HG03175 (cell line): ENCODE data around the gene TECTA.

ENCODE experiments used
- ATAC-seq: cut with Tn5 transposase; IDR thresholded peaks from one replicate; pipeline ENCODE4 v1.9.1; 2021; ENCODE audit warnings: mild to moderate bottlenecking, moderate library complexity; ENCODE audit not compliant: unreplicated experiment

The TECTA gene

GRCh38 chr11:121100943-121101342 lies at the start of gene TECTA:
Gene TECTA, plus strand, starts transcription at chr11:121101243. Its CDS starts 1,423 bp downstream, at chr11:121102666.
- ATAC-seq: no peak

- no peak for ATAC-seq
Measured at GRCh38 chr11:121053244-121053643, 47.8 kb upstream of the TECTA start.

- ATAC-seq: no peak
Measured at GRCh38 chr11:121054266-121054665, 46.8 kb upstream of the TECTA start.

- ATAC-seq: no peak
Measured at GRCh38 chr11:121055076-121055475, 46.0 kb upstream of the TECTA start.

GRCh38 chr11:121057922-121058321 lies 43.1 kb upstream of the TECTA start:
- no peak for ATAC-seq

DNA sequence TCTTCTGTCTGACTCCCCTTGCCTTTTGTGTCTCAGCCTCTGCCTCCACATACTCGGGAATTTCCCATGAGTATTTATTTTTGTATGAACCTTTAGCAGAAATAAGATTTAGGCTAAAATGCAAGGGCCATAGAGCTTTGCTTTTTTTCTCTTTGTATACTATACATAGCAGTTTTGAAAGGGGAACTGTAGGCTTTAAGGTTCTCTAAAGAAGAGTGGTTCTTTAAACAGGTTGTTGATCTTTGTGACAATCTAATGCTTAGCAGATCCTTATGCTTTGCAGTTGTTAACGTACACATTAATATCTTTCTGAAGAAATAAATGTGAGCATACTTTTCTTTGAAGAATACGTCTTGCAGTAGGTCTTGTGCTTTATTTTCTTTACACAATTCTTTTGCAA lies 42.1 kb upstream of the TECTA start:
- no peak for ATAC-seq

DNA sequence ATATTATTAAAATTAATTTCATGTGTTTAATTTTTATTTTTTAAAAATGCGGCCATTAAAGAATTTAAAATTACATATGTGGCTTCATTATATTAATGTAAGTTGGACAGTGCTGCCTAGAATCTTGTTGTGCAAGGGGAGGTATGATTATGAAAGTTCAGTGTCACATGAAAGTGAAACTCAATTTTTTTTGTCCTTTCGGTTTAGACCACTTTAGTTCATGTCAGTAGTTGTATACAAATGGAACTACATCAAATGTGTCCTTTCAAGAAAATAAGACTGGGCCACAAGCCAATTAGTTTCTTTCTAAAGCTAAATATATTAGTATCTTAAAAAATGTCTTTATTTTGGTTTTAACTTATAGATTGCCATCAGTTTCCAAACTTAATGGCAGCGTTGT lies 41.4 kb upstream of the TECTA start:
- peak; percentile 99 for ATAC-seq

DNA sequence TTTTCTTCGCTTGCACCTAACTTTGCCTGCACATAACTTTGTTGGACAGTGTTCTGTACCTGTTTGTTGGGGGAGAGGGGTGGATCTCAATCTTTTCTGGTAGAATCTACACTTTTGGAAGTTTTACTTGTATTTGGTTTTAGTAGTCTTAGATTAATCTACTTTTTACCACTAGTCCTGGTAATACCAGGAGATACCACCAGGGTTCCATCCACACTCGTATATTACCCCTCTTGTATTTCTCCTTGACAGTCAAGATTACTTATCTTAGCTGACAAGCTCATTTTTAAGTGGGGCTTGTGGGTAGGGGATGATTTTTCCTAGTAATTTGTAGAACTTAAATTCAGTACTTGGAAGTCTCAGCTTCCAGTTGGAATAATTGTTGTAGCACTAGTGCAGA lies 37.3 kb upstream of the TECTA start:
- ATAC-seq: no peak

DNA sequence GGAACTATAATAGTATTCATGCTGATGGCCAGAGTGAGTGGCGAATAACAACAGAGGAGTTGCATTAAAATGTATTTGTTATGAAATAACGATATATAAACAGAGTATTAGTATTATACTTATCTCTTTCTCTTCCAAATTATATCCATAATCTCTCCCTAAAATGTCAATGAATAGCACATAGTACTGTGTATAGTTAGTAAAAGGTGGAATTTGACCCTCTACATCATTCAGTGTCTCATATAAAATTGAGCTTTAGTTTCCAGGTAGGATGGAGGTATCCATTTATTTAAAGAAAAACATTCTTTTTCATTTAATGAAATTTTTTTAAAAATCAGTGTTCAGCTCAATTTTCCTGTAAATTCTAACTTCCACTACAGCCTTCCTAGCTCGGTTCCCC lies 34.4 kb upstream of the TECTA start:
- no peak for ATAC-seq

- no peak for ATAC-seq
Measured at GRCh38 chr11:121067026-121067425, 34.0 kb upstream of the TECTA start.

DNA sequence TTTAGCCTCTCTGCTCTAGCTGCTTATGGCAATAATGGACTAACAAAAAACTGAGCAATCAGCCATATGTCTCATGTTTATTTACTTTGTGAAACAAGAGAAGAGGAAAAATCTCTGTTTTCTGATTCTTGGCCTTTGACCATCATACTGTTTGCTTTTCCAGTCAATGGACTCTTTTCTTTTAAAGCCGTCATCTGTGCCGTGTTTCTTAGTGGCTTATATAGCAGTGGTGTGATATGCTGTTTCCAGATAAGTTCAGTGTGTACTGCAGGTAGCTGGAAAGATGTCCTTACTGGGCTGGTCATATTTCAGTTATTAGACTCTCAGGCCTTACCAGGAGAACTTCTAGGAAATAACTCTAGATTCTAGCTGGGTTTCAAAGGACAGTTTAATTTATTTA lies 33.6 kb upstream of the TECTA start:
- ATAC-seq: no peak

DNA sequence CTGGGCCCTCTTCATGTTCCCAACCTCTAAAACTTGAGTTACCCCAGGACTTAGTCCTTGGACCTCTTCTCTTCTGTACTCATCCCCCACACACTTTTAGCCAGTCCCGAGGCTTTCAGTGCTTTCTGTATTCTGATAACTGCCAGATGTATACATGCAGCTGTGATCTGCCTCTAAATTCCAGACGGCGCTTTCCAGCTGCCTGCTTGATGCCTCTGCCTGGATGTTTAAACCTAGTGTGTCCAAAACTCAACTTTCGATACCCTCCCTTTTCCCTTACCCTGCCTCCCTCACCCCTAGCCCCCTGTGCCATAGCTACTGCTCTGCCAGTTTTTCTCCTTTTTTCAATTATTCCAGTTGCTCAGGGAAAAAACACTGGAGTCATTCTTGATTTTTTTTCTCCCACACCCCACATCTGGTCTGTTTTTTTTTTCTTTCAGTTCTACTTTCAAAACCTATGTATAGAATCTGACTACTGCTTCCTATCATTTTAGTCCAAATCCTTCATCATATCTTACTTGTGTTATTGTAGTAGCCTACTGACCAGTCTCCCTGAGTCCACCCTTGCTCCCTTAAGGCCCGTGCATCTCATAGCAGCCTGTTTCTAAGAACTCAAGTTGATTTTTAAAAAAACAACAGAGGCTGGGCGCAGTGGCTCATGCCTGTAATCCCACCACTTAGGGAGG lies 32.9 kb upstream of the TECTA start:
- no peak for ATAC-seq

DNA sequence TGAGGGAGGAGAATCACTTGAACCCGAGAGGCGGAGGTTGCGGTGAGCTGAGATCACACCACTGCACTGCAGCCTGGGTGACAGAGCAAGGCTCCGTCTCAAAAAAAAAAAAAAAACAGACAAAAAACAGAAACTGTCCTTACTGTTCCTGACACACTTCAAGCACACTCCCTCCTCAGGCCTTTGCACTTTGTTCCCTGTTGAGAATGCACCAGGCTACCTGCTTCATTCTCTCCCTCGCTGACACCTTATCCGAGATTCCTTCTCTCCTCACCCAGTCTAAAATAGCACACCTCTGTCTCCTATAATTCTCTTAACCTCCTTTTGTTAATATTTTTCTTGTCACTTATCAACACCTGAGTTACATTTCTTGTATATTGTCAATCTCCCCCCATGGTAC lies 32.3 kb upstream of the TECTA start:
- no peak for ATAC-seq

GRCh38 chr11:121070951-121071845 lies 29.8 kb upstream of the TECTA start:
- ATAC-seq: no peak

DNA sequence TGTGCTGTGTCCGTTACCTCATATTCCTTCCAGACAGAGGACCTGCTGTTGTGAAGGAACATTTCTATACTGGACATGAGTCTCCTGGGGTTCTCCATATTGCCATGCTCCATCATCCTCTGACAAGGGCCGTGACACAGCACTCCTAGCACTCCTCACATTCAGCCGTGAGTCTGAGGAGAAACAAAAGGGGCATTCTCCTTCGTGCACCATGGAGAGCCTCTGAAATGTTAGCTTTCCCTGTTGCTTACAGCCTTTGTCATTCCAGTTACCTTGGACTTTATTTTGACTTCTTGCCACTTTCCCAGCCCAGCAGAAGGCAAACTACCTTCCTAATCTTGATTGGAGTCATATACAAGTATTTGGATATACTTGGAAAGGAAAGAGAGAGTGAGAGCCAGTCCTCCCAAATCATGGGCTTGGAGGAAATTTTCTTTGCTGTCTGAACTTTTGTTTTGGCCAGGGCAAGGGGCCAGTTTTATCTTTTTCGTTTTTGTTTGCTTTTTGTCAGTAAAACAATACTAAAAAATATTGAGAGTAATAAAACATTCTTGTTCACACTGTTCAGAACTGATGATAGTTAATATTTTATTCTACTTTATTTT lies 29.1 kb upstream of the TECTA start:
- ATAC-seq: no peak

GRCh38 chr11:121081321-121081720 lies 19.7 kb upstream of the TECTA start:
- ATAC-seq: no peak

GRCh38 chr11:121082219-121082618 lies 18.8 kb upstream of the TECTA start:
- no peak for ATAC-seq

GRCh38 chr11:121082670-121083069 lies 18.4 kb upstream of the TECTA start:
- ATAC-seq: no peak

GRCh38 chr11:121086866-121087265 lies 14.2 kb upstream of the TECTA start:
- ATAC-seq: no peak

GRCh38 chr11:121089566-121089965 lies 11.5 kb upstream of the TECTA start:
- no peak for ATAC-seq

GRCh38 chr11:121090145-121090721 lies 10.8 kb upstream of the TECTA start:
- no peak for ATAC-seq
